Peyer's patch (tissue), 4 donors: Measurements from ENCODE around the gene SLC26A5.

Source experiments
- CTCF ChIP-seq, 6 experiments: fragments of 450-650 bp in 4 of 6; fragments of 200-600 bp in 2 of 6; sonication (generic) in 1 of 6; IDR thresholded peaks; one replicate each; pipeline ENCODE4 v1.5.1; 2017 to 2019; ENCODE audit warnings: antibody characterized with exemption in 6 of 6, mild to moderate bottlenecking in 3 of 6, moderate library complexity in 1 of 6
- POLR2A ChIP-seq, 2 donors: fragments of 450-650 bp; IDR thresholded peaks; one replicate each; pipeline ENCODE4 v1.5.1; 2017; ENCODE audit warnings: antibody characterized with exemption in 2 of 2, mild to moderate bottlenecking in 2 of 2, moderate library complexity in 2 of 2

GRCh38 chr7:103348959-103349358 is 97.0 kb downstream of the SLC26A5 start:
- no peak for TF ChIP-seq CTCF (IDR thresholded peaks at IDR 0.05)
- TF ChIP-seq POLR2A (IDR thresholded peaks at IDR 0.05) = no peak
